GM18502 (cell line): Measurements from ENCODE around the gene CA11.
A peak's percentile ranks its signal among the peaks of the same experiment; 100 is the strongest.
"Not testable (repeated sequence)": the region's sequence is repeated elsewhere in the genome, so short reads cannot be mapped to it uniquely, and the experiment has no call there.

Experiments
- ATAC-seq: cut with Tn5 transposase; IDR thresholded peaks from one replicate; pipeline ENCODE4 v1.9.1; 2021; ENCODE audit warnings: mild to moderate bottlenecking; ENCODE audit not compliant: unreplicated experiment, poor library complexity

CA11 gene

GRCh38 chr19:48644839-48645619, 958 bp downstream of the CA11 start:
- ATAC-seq = no peak

- ATAC-seq = no peak
Observed at GRCh38 chr19:48644355-48644754, 1.6 kb downstream of the CA11 start.

- ATAC-seq = no peak
Observed at GRCh38 chr19:48642862-48643261, 3.1 kb downstream of the CA11 start.

GRCh38 chr19:48641850-48642249, 4.1 kb downstream of the CA11 start:
- no peak for ATAC-seq

GRCh38 chr19:48639483-48640375, 6.3 kb downstream of the CA11 start:
- no peak for ATAC-seq

GRCh38 chr19:48638831-48639381, 7.1 kb downstream of the CA11 start:
- no peak for ATAC-seq

- ATAC-seq = peak; percentile 22
Observed at GRCh38 chr19:48637948-48638830, 7.8 kb downstream of the CA11 start.

GRCh38 chr19:48637449-48637947, 8.5 kb downstream of the CA11 start:
- peak; percentile 68 for ATAC-seq

GRCh38 chr19:48636859-48637448, 9.0 kb downstream of the CA11 start, which contains the start of gene DBP:
Gene DBP, minus strand, starts transcription at chr19:48637379. Its CDS starts 385 bp downstream, at chr19:48636994.
- ATAC-seq = no peak

GRCh38 chr19:48635966-48636858, 9.8 kb downstream of the CA11 start:
- no peak for ATAC-seq

GRCh38 chr19:48635263-48635965, 10.6 kb downstream of the CA11 start:
- ATAC-seq = no peak

- peak; percentile 39 for ATAC-seq
Observed at GRCh38 chr19:48634424-48635262, 11.3 kb downstream of the CA11 start.

GRCh38 chr19:48634036-48634342, 12.0 kb downstream of the CA11 start:
- no peak for ATAC-seq

- ATAC-seq = no peak
Observed at GRCh38 chr19:48633148-48634035, 12.6 kb downstream of the CA11 start.

GRCh38 chr19:48632692-48633147, 13.3 kb downstream of the CA11 start:
- ATAC-seq = no peak

- not testable (repeated sequence) for ATAC-seq
Observed at GRCh38 chr19:48632286-48632685, 13.7 kb downstream of the CA11 start.
